Transverse colon (tissue), 4 donors: ENCODE measurements around the gene BEST4. TPM values are rescaled to one million over a fixed set of nuclear protein-coding genes. Genes with fewer than 3 reads are reported as not detected.

Source experiments
- DNase-seq: peaks from one replicate; pipeline ENCODE4 v3.0.0-alpha.2; 2019
- H3K27ac ChIP-seq, 4 donors: fragments of 200-600 bp; sonication (generic); 2 replicates each; pipeline ENCODE4 v1.5.1; 2016 to 2018; ENCODE audit warnings: inconsistent platforms in 4 of 4
- H3K27me3 ChIP-seq: fragments of 200-600 bp; sonication (generic); 2 replicates; pipeline ENCODE4 v1.5.1; 2017; ENCODE audit warnings: inconsistent platforms
- H3K36me3 ChIP-seq, 4 donors: fragments of 200-600 bp; sonication (generic); 2 replicates each; pipeline ENCODE4 v1.5.1; 2017 to 2019; ENCODE audit warnings: inconsistent platforms in 4 of 4
- H3K4me1 ChIP-seq, 4 donors: fragments of 200-600 bp; sonication (generic); 2 replicates each; pipeline ENCODE4 v1.5.1; 2017 to 2020; ENCODE audit warnings: inconsistent platforms in 4 of 4
- H3K4me3 ChIP-seq, 4 donors: fragments of 200-600 bp; sonication (generic); 1 replicate in 1 of 4; 2 replicates in 3 of 4; pipeline versions ENCODE4 v1.5.1 to v1.6.1; 2017 to 2019; ENCODE audit warnings: inconsistent platforms in 4 of 4
- H3K9me3 ChIP-seq, 2 donors: fragments of 200-600 bp; sonication (generic); 2 replicates each; pipeline ENCODE4 v1.5.1; 2017 to 2019; ENCODE audit warnings: inconsistent platforms in 2 of 2
- EP300 ChIP-seq: sonication (generic); formaldehyde crosslinking; IDR thresholded peaks from one replicate; pipeline ENCODE4 v1.6.1; 2017; ENCODE audit warnings: antibody characterized with exemption, low read depth
- POLR2A ChIP-seq: fragments of 450-650 bp; IDR thresholded peaks from one replicate; pipeline ENCODE4 v1.6.1; 2016; ENCODE audit warnings: antibody characterized with exemption, mild to moderate bottlenecking, moderate library complexity
- POLR2AphosphoS5 ChIP-seq, 3 donors: sonication (generic); formaldehyde crosslinking; IDR thresholded peaks; one replicate each; pipeline ENCODE4 v1.6.1; 2016; ENCODE audit warnings: antibody characterized with exemption in 3 of 3
- WGBS, 2 donors: methylation state at CpG; one replicate each; pipeline ENCODE4 v1.1.5; 2018; ENCODE audit warnings: low coverage in 1 of 2; 5-methylcytosine and 5-hydroxymethylcytosine counted together
- in situ Hi-C, 4 donors: fragments of 200-750 bp; cut with MboI; loops; one replicate each; pipeline versions ENCODE4 v1.15.0 to v1.15.1; 2017; ENCODE audit warnings: low sequenced_read_pairs in 3 of 4, low pct_ligation_motif_present in 1 of 4, low pct_unique_long_range_greater_than_20kb in 1 of 4
- intact Hi-C: fragments of 100-400 bp; cut with DNase I; formaldehyde crosslinking; loops from one replicate; pipeline ENCODE4 v1.15.1; 2023; ENCODE audit warnings: low total_unique reads
- total RNA-seq, 4 donors: library from RNA; depleted of rRNA; stranded (reverse); fragments of >200 nt; gene quantifications; one replicate each; pipeline ENCODE4 v1.1.0, GENCODE V29; 2016
- TF ChIP-seq, protein P1 (sequence below), 5 experiments: fragments of 200-600 bp in 3 of 5; fragments of 450-650 bp in 2 of 5; sonication (generic) in 3 of 5; IDR thresholded peaks; 1 replicate in 2 of 5; 2 replicates in 3 of 5; pipeline ENCODE4 v1.5.1; 2016 to 2017; ENCODE audit warnings: antibody characterized with exemption in 5 of 5, inconsistent platforms in 3 of 5, mild to moderate bottlenecking in 2 of 5, moderate library complexity in 1 of 5

Gene BEST4
- total RNA-seq, 4 donors from 2014 or later: 48.8 to 208 (median 92.3) TPM

DNA sequence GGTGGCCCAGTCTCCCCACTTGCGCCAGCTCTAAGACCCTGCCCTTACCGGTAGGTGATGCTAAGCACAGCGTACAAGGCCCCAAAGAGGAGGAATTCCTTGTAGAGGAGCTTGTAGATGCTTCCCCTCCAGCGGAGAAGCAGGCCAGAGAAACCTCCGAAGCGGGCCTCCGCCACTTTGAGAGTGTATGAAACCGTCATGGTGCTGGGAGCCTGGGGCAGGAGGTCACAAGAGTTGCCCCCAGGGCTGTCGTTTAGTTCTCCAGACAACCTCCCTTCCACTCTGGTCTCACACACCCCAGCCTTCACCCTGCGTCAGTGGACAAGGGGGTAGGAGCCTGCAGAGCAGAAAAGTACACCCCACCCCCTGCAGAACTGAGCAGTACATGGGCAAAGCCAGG is 464 bp downstream of the BEST4 start:
- Histone ChIP-seq H3K4me3 (no peak overlapping the region), H3K4me1 (peaks cover 11 to 41% (median 22%) of the 10 kb centered on the region in 4 donors), H3K27me3 (no peaks in the 10 kb centered on the region), H3K36me3 (no peaks in the 10 kb centered on the region), H3K9me3 (no peaks in the 10 kb centered on the region), H3K27ac (no peak overlapping the region)
- WGBS, 2 donors: 96% methylated on average over 10 of the region's 10 CpGs; no CpG with 5 or more reads in 1 of the 2 donors
- no peak for DNase-seq
- TF ChIP-seq POLR2AphosphoS5 (IDR thresholded peaks at IDR 0.05): no peak
- TF ChIP-seq POLR2A: no peak
- TF ChIP-seq, protein P1, sequence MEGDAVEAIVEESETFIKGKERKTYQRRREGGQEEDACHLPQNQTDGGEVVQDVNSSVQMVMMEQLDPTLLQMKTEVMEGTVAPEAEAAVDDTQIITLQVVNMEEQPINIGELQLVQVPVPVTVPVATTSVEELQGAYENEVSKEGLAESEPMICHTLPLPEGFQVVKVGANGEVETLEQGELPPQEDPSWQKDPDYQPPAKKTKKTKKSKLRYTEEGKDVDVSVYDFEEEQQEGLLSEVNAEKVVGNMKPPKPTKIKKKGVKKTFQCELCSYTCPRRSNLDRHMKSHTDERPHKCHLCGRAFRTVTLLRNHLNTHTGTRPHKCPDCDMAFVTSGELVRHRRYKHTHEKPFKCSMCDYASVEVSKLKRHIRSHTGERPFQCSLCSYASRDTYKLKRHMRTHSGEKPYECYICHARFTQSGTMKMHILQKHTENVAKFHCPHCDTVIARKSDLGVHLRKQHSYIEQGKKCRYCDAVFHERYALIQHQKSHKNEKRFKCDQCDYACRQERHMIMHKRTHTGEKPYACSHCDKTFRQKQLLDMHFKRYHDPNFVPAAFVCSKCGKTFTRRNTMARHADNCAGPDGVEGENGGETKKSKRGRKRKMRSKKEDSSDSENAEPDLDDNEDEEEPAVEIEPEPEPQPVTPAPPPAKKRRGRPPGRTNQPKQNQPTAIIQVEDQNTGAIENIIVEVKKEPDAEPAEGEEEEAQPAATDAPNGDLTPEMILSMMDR (IDR thresholded peaks at IDR 0.05): no peak
- TF ChIP-seq EP300: no peak
- intact Hi-C loops (loop anchor here (10.0 kb wide), 1 partner anchor 47 kb away; no protein-coding TSS in a partner anchor), in situ Hi-C loops (loop anchor here in 2 of 4 donors (25.0 kb wide), 2 partner anchors 225 to 525 kb away; partner anchors contain the start of genes HECTD3 (in 1 of the 2) and UROD (in 1 of the 2))

DNA sequence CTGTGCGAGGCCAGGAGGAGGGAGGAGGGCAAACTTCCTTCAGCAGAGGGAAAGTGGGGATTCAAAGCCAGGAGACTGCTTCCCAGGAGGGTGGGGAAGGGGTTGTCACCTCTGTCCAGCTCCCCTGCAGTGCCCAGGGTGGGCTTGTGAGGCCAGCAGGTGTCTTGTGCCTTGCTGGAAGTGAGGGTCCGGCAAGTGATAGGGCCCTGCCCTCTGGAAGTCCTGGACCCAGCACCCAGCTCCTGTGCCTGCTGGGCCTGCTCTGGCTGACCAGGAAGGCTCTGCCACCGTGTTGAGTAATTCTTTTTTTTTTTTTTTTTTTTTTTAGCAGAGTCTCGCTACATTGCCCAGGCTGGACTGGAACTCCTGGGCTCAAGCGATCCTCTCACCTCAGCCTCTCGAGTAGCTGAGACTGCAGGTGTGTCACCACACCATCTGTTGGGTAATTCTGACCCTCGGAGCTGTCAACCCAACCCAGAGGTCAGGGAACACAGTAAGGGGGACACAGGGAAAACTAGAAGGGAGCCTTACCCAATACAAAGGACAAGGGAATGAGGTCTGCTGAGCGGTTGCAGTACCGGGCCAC is 1.0 kb downstream of the BEST4 start:
- no peaks in the 10 kb centered on the region for H3K36me3 ChIP-seq
- H3K4me1 ChIP-seq: peaks cover 11 to 40% (median 22%) of the 10 kb centered on the region in 4 donors
- intact Hi-C loops (loop anchor here (10.0 kb wide), 1 partner anchor 48 kb away; no protein-coding TSS in a partner anchor), in situ Hi-C loops (loop anchor here in 2 of 4 donors (25.0 kb wide), 2 partner anchors 225 to 525 kb away; partner anchors contain the start of genes HECTD3 (in 1 of the 2) and UROD (in 1 of the 2))
- no peak for TF ChIP-seq EP300
- TF ChIP-seq POLR2A: no peak
- no peak for TF ChIP-seq POLR2AphosphoS5 (IDR thresholded peaks at IDR 0.05)
- TF ChIP-seq, protein P1 (IDR thresholded peaks at IDR 0.05): no peak
- 76% methylated on average over 9 of the region's 9 CpGs; no CpG with 5 or more reads in 1 of the 2 donors for WGBS, 2 donors
- no peaks in the 10 kb centered on the region for H3K27me3 ChIP-seq
- H3K4me3 ChIP-seq: peak overlapping the region in 1 of 4 donors; percentile 47
- peak overlapping the region; percentile 47 to 72 (median 60) for H3K27ac ChIP-seq
- no peaks in the 10 kb centered on the region for H3K9me3 ChIP-seq
- DNase-seq: peak; percentile 9

DNA sequence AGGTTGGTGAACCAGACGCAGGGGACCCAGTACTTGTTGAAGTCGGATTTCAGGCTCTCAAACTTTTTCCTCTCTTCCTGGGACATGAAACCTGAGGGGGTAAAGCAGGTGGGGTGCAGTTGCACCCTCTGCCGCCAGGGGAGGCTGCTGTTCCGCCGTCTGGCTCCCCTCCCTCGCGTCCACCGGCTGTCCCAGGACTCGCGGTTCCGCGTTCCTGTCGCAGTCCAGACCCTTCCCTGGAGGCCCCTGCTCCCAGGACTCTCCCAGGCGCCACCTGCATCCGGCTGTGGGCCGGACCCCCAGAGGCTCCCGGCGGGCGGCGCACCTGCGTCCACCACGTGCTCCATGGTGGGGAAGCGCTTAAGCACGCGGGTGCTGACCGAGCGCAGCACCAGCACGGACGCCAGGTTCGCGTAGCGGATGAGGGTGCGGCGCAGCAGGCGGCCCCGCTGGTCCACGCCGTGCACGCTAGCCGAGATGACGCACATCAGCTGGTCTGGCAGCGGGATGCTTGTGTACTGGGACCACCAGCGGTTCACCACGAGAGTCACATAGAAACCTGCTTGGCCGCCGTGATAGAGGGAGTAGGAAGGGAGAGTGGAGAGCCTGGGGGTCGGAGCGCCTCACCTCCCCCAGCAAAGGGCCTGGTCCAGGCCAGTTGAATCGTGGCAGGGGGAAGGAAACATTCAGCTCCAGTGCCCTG is 1.7 kb downstream of the BEST4 start:
- Histone ChIP-seq H3K27ac (peak overlapping the region; percentile 47 to 72 (median 60)), H3K4me3 (peak overlapping the region; percentile 26 to 63 (median 42)), H3K36me3 (no peaks in the 10 kb centered on the region), H3K9me3 (no peaks in the 10 kb centered on the region), H3K4me1 (peaks cover 11 to 34% (median 22%) of the 10 kb centered on the region in 4 donors), H3K27me3 (no peaks in the 10 kb centered on the region)
- DNase-seq: peak; percentile 84
- peak; percentile 14 for TF ChIP-seq POLR2A
- TF ChIP-seq, protein P1 (IDR thresholded peaks at IDR 0.05): peak; percentile 100
- TF ChIP-seq EP300: no peak
- TF ChIP-seq POLR2AphosphoS5 (IDR thresholded peaks at IDR 0.05): peak in 2 of 3 donors; percentile 7 to 44
- 5 to 42% methylated on average over 5 to 48 of the region's 49 CpGs for WGBS, 2 donors
- in situ Hi-C loops: loop anchor here in 2 of 4 donors (25.0 kb wide), 2 partner anchors 226 to 526 kb away; partner anchors contain the start of genes HECTD3 (in 1 of the 2) and UROD (in 1 of the 2)
- intact Hi-C loops: loop anchor here (10.0 kb wide), 1 partner anchor 49 kb away; no protein-coding TSS in a partner anchor
